ENCODE measurements around the gene KLHDC2. TPM values are rescaled to one million over a fixed set of nuclear protein-coding genes. Genes with fewer than 3 reads are reported as not detected.

KLHDC2 gene
- total and polyA plus RNA-seq, 4 donors: 27.4 to 163 (median 37.0) TPM

DNA sequence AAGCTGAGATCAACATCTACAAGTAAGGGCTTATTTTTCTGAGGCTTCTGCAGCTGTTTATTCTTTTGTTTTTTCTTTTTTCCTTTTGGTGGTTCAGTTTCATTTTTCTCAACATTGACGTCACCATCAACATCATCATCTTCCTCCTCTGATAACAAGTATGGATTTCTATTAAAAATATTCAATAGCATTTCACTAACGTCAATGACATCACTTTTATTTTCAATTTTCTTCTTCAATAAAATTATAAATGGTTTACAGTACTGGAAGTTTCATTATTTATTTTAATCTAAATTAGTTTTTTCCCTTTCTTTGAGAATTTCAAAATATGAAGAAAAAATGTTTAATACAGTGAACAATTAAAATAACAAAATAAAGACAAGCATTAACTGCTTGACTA, 60.7 kb downstream of the KLHDC2 start:
- H3K36me3 ChIP-seq (ENCODE audit: control insufficient read depth in 4 of 4, insufficient read depth in 4 of 4, low read length in 4 of 4): peaks cover 23 to 60% (median 29%) of the 10 kb centered on the region in 4 donors
- no peaks in the 10 kb centered on the region for H3K9me3 ChIP-seq (ENCODE audit: control insufficient read depth in 4 of 4, insufficient read depth in 3 of 4, low read length in 3 of 4)
- no peaks in the 10 kb centered on the region for H3K27me3 ChIP-seq (ENCODE audit: control insufficient read depth in 3 of 3, insufficient read depth in 3 of 3, low read length in 2 of 3)
- H3K9ac ChIP-seq (ENCODE audit: insufficient read depth in 1 of 2, low read length in 2 of 2): no peak overlapping the region
- no peaks in the 10 kb centered on the region for H3K4me1 ChIP-seq (ENCODE audit: control insufficient read depth in 5 of 5, insufficient read depth in 5 of 5, low read length in 5 of 5)
- no peak overlapping the region for H3K27ac ChIP-seq (ENCODE audit: low read depth in 1 of 2, low read length in 1 of 2)
- 92 to 94% methylated on average over 2 of the region's 2 CpGs for WGBS, 2 donors
- TF ChIP-seq, protein P1, sequence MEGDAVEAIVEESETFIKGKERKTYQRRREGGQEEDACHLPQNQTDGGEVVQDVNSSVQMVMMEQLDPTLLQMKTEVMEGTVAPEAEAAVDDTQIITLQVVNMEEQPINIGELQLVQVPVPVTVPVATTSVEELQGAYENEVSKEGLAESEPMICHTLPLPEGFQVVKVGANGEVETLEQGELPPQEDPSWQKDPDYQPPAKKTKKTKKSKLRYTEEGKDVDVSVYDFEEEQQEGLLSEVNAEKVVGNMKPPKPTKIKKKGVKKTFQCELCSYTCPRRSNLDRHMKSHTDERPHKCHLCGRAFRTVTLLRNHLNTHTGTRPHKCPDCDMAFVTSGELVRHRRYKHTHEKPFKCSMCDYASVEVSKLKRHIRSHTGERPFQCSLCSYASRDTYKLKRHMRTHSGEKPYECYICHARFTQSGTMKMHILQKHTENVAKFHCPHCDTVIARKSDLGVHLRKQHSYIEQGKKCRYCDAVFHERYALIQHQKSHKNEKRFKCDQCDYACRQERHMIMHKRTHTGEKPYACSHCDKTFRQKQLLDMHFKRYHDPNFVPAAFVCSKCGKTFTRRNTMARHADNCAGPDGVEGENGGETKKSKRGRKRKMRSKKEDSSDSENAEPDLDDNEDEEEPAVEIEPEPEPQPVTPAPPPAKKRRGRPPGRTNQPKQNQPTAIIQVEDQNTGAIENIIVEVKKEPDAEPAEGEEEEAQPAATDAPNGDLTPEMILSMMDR (IDR thresholded peaks at IDR 0.05; ENCODE audit: control extremely low read depth, extremely low read depth): no peak
- H3K4me3 ChIP-seq: no peak overlapping the region
- ATAC-seq (ENCODE audit: insufficient read depth, low FRiP score): no peak
- no peak for DNase-seq

Other genes starting within 250 kb of the KLHDC2 start
- gene RPS29, start 181.8 kb upstream of the KLHDC2 start, total RNA-seq: 1,000 to 10,000 TPM in 1 of 2 donors, 100 to 1,000 TPM in 1; 413 to 1,209 TPM
- 1,000 to 10,000 TPM; 2,302 to 3,240 TPM for gene RPS29, start 181.8 kb upstream of the KLHDC2 start, polyA plus RNA-seq
- 10 to 100 TPM in 1 of 2 donors, 1 to 10 TPM in 1; 6.9 to 11.9 TPM for gene LRR1, start 169.2 kb upstream of the KLHDC2 start, total RNA-seq
- 1 to 10 TPM; 5.7 to 8.3 TPM for gene LRR1, start 169.2 kb upstream of the KLHDC2 start, polyA plus RNA-seq
- gene RPL36AL, start 147.5 kb upstream of the KLHDC2 start, total RNA-seq: 100 to 1,000 TPM; 117 to 158 TPM
- gene RPL36AL, start 147.5 kb upstream of the KLHDC2 start, polyA plus RNA-seq: 100 to 1,000 TPM; 343 to 729 TPM
- 10 to 100 TPM; 26.8 to 44.2 TPM for gene MGAT2, start 147.4 kb upstream of the KLHDC2 start, total RNA-seq
- gene MGAT2, start 147.4 kb upstream of the KLHDC2 start, polyA plus RNA-seq: 10 to 100 TPM; 15.2 to 32.4 TPM
- 10 to 100 TPM; 11.7 to 12.3 TPM for gene DNAAF2, start 132.9 kb upstream of the KLHDC2 start, total RNA-seq
- gene DNAAF2, start 132.9 kb upstream of the KLHDC2 start, polyA plus RNA-seq: 1 to 10 TPM; 4.4 to 8.2 TPM
- gene POLE2, start 79.9 kb upstream of the KLHDC2 start, total RNA-seq: 10 to 100 TPM in 1 of 2 donors, 1 to 10 TPM in 1; 2.8 to 15.6 TPM
- gene POLE2, start 79.9 kb upstream of the KLHDC2 start, polyA plus RNA-seq: 1 to 10 TPM; 2.2 to 4.6 TPM
- gene KLHDC1, start 75.0 kb upstream of the KLHDC2 start, total RNA-seq: 10 to 100 TPM in 1 of 2 donors, 1 to 10 TPM in 1; 5.9 to 10.0 TPM
- 1 to 10 TPM in 1 of 2 donors, under 1 TPM in 1; 0.65 to 3.7 TPM for gene KLHDC1, start 75.0 kb upstream of the KLHDC2 start, polyA plus RNA-seq
- gene NEMF, start 84.6 kb downstream of the KLHDC2 start, total RNA-seq: 100 to 1,000 TPM in 1 of 2 donors, 10 to 100 TPM in 1; 48.8 to 145 TPM
- 10 to 100 TPM; 19.7 to 33.1 TPM for gene NEMF, start 84.6 kb downstream of the KLHDC2 start, polyA plus RNA-seq
- gene ARF6, start 124.9 kb downstream of the KLHDC2 start, total RNA-seq: 10 to 100 TPM; 46.2 to 58.9 TPM
- 10 to 100 TPM; 25.4 to 46.9 TPM for gene ARF6, start 124.9 kb downstream of the KLHDC2 start, polyA plus RNA-seq

Measured in lung (tissue), 12 donors.